Peyer's patch (tissue), 4 donors: ENCODE data around the gene COL8A1. TPM values are rescaled to one million over a fixed set of nuclear protein-coding genes. Genes with fewer than 3 reads are reported as not detected.
"Not testable (repeated sequence)": the region's sequence is repeated elsewhere in the genome, so short reads cannot be mapped to it uniquely, and the experiment has no call there.

Experiments used
- DNase-seq, 3 donors: peaks; one replicate each; pipeline ENCODE4 v3.0.0-alpha.2; 2017 to 2019
- H3K27ac ChIP-seq, 4 donors: fragments of 200-600 bp; sonication (generic); one replicate each; pipeline ENCODE4 v1.5.1; 2016 to 2019
- H3K27me3 ChIP-seq, 2 donors: fragments of 200-600 bp; sonication (generic); one replicate each; pipeline ENCODE4 v1.5.1; 2019
- H3K36me3 ChIP-seq, 3 donors: fragments of 200-600 bp; sonication (generic); one replicate each; pipeline ENCODE4 v1.5.1; 2016 to 2019
- H3K4me1 ChIP-seq, 4 donors: fragments of 200-600 bp; sonication (generic); one replicate each; pipeline ENCODE4 v1.5.1; 2016 to 2019
- H3K4me3 ChIP-seq, 4 donors: fragments of 200-600 bp; sonication (generic); 1 replicate in 3 of 4; 2 replicates in 1 of 4; pipeline ENCODE4 v1.5.1; 2016 to 2019; ENCODE audit warnings: mild to moderate bottlenecking in 1 of 4
- H3K9me3 ChIP-seq, 4 donors: fragments of 200-600 bp; sonication (generic); one replicate each; pipeline ENCODE4 v1.5.1; 2016 to 2019; ENCODE audit warnings: mild to moderate bottlenecking in 1 of 4
- POLR2A ChIP-seq, 2 donors: fragments of 450-650 bp; IDR thresholded peaks; one replicate each; pipeline ENCODE4 v1.5.1; 2017; ENCODE audit warnings: antibody characterized with exemption in 2 of 2, mild to moderate bottlenecking in 2 of 2, moderate library complexity in 2 of 2
- total RNA-seq, 4 donors: library from RNA; depleted of rRNA; stranded (reverse); fragments of >200 nt; gene quantifications; one replicate each; pipeline ENCODE4 v1.1.0, GENCODE V29; 2016
- TF ChIP-seq, protein P1 (sequence below), 6 experiments: fragments of 450-650 bp in 4 of 6; fragments of 200-600 bp in 2 of 6; sonication (generic) in 1 of 6; IDR thresholded peaks; one replicate each; pipeline ENCODE4 v1.5.1; 2017 to 2019; ENCODE audit warnings: antibody characterized with exemption in 6 of 6, mild to moderate bottlenecking in 3 of 6, moderate library complexity in 1 of 6

The COL8A1 gene
- 1 to 10 TPM in 3 of 4 donors, not detected in 1; 2.3 to 5.3 (median 3.3) TPM for total RNA-seq

DNA sequence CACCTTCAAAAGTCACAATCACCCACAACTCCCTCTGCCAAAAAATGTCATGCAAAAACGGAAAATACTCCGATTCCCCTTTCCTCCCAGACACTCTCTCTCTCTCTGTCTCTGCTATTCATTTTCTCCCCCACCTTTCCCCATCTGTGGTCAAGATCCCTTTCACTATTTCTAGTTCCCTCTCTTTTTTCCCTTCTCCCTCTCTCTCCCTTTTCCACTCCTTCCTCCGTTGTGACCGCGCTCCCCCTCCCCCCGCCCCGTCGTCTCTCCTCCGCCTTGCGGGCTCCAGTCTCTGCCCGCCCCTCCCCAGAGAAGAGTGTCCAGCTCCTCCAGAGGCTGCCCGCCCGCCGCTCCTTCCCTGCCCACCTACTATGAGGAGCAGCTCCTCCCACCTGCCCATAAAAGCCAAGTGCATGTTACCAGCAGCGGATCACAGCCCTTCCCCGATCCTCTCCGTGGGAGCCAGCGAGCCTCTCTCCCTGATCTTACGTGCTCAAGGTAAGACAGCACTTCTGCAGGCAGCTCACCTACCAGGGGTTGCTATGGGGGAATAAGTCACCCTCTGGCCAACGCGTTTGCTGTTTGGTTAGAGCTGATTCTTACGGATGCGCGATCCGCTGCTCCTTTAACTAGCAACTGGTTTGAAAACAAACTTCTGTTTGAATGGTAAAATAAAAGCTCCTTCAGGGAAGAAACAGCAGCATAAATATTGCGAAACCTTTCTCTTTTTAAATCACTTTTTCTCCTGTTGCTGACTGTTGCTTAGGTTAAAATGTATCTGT is at the start of gene COL8A1:
Gene COL8A1, plus strand, starts transcription at position 428 of the 782 bp plus-strand sequence. CDS start 152,089 bp downstream, outside the sequence.
- Histone ChIP-seq H3K4me3 (peak within 1 kb of the TSS in 3 of 4 donors; percentile 7 to 42 (median 37)), H3K27ac (peak within 1 kb of the TSS in 3 of 4 donors; percentile 10 to 40 (median 14)), H3K9me3 (no peaks in the 10 kb centered on the region), H3K27me3 (peaks cover 0 to 7% of the 10 kb centered on the region in 2 donors), H3K4me1 (peaks cover 0 to 10% (median 0%) of the 10 kb centered on the region in 4 donors), H3K36me3 (no peaks in the 10 kb centered on the region)
- TF ChIP-seq, protein P1, sequence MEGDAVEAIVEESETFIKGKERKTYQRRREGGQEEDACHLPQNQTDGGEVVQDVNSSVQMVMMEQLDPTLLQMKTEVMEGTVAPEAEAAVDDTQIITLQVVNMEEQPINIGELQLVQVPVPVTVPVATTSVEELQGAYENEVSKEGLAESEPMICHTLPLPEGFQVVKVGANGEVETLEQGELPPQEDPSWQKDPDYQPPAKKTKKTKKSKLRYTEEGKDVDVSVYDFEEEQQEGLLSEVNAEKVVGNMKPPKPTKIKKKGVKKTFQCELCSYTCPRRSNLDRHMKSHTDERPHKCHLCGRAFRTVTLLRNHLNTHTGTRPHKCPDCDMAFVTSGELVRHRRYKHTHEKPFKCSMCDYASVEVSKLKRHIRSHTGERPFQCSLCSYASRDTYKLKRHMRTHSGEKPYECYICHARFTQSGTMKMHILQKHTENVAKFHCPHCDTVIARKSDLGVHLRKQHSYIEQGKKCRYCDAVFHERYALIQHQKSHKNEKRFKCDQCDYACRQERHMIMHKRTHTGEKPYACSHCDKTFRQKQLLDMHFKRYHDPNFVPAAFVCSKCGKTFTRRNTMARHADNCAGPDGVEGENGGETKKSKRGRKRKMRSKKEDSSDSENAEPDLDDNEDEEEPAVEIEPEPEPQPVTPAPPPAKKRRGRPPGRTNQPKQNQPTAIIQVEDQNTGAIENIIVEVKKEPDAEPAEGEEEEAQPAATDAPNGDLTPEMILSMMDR (IDR thresholded peaks at IDR 0.05) = no peak
- no peak for TF ChIP-seq POLR2A (IDR thresholded peaks at IDR 0.05)
- DNase-seq = no peak

DNA sequence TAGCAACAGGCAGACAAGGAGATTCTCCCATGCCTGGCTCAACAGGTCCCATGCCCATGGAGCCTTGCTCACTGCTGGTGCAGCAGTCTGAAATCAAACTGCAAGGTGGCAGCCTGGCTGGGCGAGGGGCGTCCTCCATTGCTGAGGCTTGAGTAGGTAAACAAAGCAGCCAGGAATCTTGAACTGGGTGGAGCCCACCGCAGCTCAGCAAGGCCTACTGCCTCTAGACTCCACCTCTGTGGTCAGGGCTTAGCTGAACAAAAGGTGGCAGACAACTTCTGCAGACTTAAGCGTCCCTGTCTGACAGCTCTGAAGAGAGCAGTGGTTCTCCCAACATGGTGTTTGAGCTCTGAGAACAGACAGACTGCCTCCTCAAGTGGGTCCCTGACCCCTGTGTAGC is 49.2 kb upstream of the COL8A1 start:
- H3K4me1 ChIP-seq, H3K27me3 ChIP-seq, H3K4me3 ChIP-seq, H3K9me3 ChIP-seq, H3K36me3 ChIP-seq, H3K27ac ChIP-seq, DNase-seq: not testable (repeated sequence)

DNA sequence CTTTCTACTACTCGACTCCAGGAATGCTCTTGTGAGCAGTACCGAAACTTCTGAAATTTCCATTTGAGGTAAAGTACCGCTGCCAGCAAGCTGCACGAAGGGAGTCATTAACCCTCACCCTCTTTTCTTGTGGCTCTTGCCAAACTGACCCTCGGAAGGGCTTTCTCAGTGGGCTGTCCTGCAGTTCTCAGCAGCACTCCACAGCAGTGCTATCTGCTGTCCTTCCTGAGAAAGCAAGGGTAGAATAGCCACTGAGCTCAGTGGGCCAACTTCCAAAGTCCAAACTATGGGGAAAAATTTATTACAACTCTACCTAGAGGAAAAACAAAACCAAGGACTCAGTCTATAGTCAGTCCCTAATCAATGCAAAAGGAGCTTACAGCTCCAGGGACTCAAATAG is 38.5 kb upstream of the COL8A1 start:
- no peak for TF ChIP-seq POLR2A (IDR thresholded peaks at IDR 0.05)
- TF ChIP-seq, protein P1 (IDR thresholded peaks at IDR 0.05) = no peak
- Histone ChIP-seq H3K36me3 (no peaks in the 10 kb centered on the region), H3K27ac (no peak overlapping the region), H3K4me3 (no peak overlapping the region), H3K4me1 (no peaks in the 10 kb centered on the region), H3K27me3 (no peaks in the 10 kb centered on the region), H3K9me3 (no peaks in the 10 kb centered on the region)
- no peak for DNase-seq

DNA sequence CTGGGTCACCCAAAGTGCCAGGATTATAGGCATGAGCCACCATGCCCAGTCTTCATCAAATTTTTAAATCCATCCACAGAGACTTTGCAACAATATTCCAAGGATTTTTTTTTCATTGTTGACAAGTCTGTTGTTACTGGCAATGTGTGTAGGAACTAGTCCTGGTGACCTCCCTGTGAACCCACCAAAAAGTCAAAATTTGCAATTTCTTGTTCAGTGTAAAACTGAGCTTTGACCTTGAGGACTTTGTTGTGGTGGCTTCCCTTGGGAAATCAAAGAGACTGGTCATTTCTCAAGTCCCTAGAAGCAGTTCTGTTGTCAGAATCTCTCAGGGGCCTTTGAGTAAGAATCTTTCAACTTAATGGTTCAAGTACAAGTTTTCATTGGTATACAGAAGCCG is 36.9 kb upstream of the COL8A1 start:
- Histone ChIP-seq H3K9me3 (no peaks in the 10 kb centered on the region), H3K27ac (no peak overlapping the region), H3K4me3 (no peak overlapping the region), H3K27me3 (no peaks in the 10 kb centered on the region), H3K36me3 (no peaks in the 10 kb centered on the region), H3K4me1 (no peaks in the 10 kb centered on the region)
- TF ChIP-seq, protein P1 (IDR thresholded peaks at IDR 0.05) = no peak
- TF ChIP-seq POLR2A (IDR thresholded peaks at IDR 0.05) = no peak
- no peak for DNase-seq

DNA sequence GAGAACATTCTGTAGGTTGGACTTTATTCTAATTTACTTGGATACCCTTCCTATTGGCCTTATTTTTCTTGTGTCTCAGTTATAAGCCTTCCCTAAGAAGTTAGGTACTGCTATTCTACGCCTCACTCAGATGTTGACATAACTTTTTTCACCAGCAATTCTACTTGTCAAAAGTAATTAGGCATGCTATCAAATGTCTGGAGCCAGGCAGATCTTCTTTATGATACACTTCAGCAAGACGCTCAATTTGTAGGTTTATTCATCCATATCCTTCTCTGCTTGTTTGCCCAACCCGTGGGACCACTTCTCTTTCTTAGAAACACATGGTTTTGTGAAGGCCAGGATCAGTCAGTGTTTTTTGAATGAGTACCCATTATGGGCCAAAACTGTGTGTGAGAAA is 36.2 kb upstream of the COL8A1 start:
- H3K27ac ChIP-seq = no peak overlapping the region
- TF ChIP-seq, protein P1 (IDR thresholded peaks at IDR 0.05) = no peak
- TF ChIP-seq POLR2A (IDR thresholded peaks at IDR 0.05) = no peak
- H3K9me3 ChIP-seq = no peaks in the 10 kb centered on the region
- H3K36me3 ChIP-seq = no peaks in the 10 kb centered on the region
- no peaks in the 10 kb centered on the region for H3K4me1 ChIP-seq
- H3K27me3 ChIP-seq = no peaks in the 10 kb centered on the region
- H3K4me3 ChIP-seq = no peak overlapping the region
- no peak for DNase-seq

DNA sequence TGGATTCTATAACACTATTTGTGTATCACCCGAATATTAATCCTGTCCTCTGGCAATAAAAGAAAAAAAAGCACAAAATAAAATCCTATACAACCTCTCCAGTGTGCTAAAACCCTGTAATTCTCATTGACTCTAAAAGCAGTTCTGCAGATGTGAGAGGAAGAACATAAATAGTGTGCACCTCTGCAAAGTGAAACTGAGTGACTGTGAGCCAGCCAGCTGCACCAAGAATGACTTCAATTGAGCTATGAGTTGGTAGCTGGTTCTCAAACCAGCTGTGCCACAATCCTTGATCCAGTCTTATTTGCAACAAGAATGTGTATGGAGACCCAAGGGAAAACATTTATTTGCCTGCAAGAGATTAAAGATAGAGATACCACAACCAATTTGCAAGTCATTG is 31.2 kb upstream of the COL8A1 start:
- no peak for TF ChIP-seq POLR2A (IDR thresholded peaks at IDR 0.05)
- TF ChIP-seq, protein P1 (IDR thresholded peaks at IDR 0.05) = no peak
- no peak for DNase-seq
- H3K27ac ChIP-seq = no peak overlapping the region
- H3K4me1 ChIP-seq = no peaks in the 10 kb centered on the region
- no peaks in the 10 kb centered on the region for H3K9me3 ChIP-seq
- no peaks in the 10 kb centered on the region for H3K36me3 ChIP-seq
- no peak overlapping the region for H3K4me3 ChIP-seq
- H3K27me3 ChIP-seq = no peaks in the 10 kb centered on the region
